OCI-LY7 (cell line): ENCODE results near the gene DAZ2. TPM values are rescaled to one million over a fixed set of nuclear protein-coding genes. Genes with fewer than 3 reads are reported as not detected.

Experiments used
- total RNA-seq, 2 experiments: library from RNA; depleted of rRNA in 1 of 2; stranded (reverse); fragments of >200 nt in 1 of 2; shearing (Covaris generic) in 1 of 2; gene quantifications; 2 replicates each; pipeline ENCODE4 v1.2.3, GENCODE V29; 2014 to 2022

Gene DAZ2
- total RNA-seq, 2 experiments from 2014 or later: not detected

Other genes with a start within 250 kb of the DAZ2 start
- not detected in 2 replicates for gene BPY2, start 235.3 kb upstream of the DAZ2 start, total RNA-seq (2014; rRNA removed; shearing (Covaris generic))
- gene BPY2, start 235.3 kb upstream of the DAZ2 start, total RNA-seq (2022): not detected in 2 replicates
- not detected in 2 replicates for gene DAZ1, start 20.5 kb upstream of the DAZ2 start, total RNA-seq (2014; rRNA removed; shearing (Covaris generic))
- not detected in 2 replicates for gene DAZ1, start 20.5 kb upstream of the DAZ2 start, total RNA-seq (2022)